ENCODE data around the gene TNIK. TPM values are rescaled to one million over a fixed set of nuclear protein-coding genes. Genes with fewer than 3 reads are reported as not detected.

The TNIK gene
- total RNA-seq, 1 experiment from 2014 or later, result 7.0 TPM

DNA sequence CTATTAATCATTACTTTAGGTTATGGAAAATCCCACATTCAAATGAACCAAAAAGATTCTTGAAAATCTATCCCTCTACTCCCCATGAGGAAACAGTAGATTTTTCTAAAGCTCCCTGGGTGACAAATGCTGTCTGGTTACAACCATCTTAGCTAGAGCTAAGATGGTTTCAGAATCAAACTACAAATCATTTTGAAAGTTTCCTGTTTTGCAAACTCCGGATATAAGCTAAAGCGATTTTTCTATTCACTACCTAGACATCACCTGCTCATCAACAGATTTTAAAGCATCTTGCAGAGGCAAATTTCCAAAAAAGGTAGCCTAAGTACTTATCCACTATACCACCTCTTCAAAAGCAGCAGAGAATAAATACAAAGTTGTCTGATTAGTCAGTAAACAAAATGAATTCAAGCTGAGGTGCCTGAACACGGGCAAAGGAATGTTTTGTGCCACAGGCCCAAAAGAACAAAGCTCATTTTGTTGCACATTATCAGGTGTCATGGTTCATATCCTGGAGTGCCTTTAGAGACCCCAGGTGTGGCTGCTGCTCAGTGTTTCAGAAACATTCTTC is 204.9 kb downstream of the TNIK start:
- ChIA-PET CTCF (no interaction called here), POLR2A (ENCODE audit: unreplicated experiment) (no interaction called here)
- no peaks in the 10 kb centered on the region for H3K27me3 ChIP-seq (ENCODE audit: low read length)
- DNase-seq (no peak), ATAC-seq (no peak)
- BruUV-seq (replicated peaks), result no TSS peak
- intact Hi-C loops (cut with micrococcal nuclease), result no loop called here
- peaks cover 13% of the 10 kb centered on the region for H3K4me1 ChIP-seq (ENCODE audit: insufficient read depth, low read length)
- H3K4me2 ChIP-seq (ENCODE audit: low read length), result no peak overlapping the region
- no peaks in the 10 kb centered on the region for H3K9me2 ChIP-seq (replicated peaks; ENCODE audit: low read length)
- H3K9me3 ChIP-seq (ENCODE audit: low read length), result no peaks in the 10 kb centered on the region
- H4K20me1 ChIP-seq (ENCODE audit: low read length), result no peaks in the 10 kb centered on the region
- H2AFZ ChIP-seq (ENCODE audit: low read length), result no peak overlapping the region
- H3K79me2 ChIP-seq (ENCODE audit: low read length), result no peaks in the 10 kb centered on the region
- TF ChIP-seq EZH2phosphoT487 (IDR thresholded peaks at IDR 0.05; ENCODE audit: borderline replicate concordance, low read length) (no peak), EZH2 (IDR thresholded peaks at IDR 0.05; ENCODE audit: low read length, unreplicated experiment) (no peak)
- TF ChIP-seq, protein P1, sequence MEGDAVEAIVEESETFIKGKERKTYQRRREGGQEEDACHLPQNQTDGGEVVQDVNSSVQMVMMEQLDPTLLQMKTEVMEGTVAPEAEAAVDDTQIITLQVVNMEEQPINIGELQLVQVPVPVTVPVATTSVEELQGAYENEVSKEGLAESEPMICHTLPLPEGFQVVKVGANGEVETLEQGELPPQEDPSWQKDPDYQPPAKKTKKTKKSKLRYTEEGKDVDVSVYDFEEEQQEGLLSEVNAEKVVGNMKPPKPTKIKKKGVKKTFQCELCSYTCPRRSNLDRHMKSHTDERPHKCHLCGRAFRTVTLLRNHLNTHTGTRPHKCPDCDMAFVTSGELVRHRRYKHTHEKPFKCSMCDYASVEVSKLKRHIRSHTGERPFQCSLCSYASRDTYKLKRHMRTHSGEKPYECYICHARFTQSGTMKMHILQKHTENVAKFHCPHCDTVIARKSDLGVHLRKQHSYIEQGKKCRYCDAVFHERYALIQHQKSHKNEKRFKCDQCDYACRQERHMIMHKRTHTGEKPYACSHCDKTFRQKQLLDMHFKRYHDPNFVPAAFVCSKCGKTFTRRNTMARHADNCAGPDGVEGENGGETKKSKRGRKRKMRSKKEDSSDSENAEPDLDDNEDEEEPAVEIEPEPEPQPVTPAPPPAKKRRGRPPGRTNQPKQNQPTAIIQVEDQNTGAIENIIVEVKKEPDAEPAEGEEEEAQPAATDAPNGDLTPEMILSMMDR (conservative IDR thresholded peaks at IDR 0.05; ENCODE audit: low read depth, low read length), result no peak
- H3K9ac ChIP-seq (ENCODE audit: low read length), result no peak overlapping the region
- no peaks in the 10 kb centered on the region for H3F3A ChIP-seq (ENCODE audit: low read length, unreplicated experiment)
- H3K4me3 ChIP-seq (ENCODE audit: low read length), result no peak overlapping the region
- H3K27ac ChIP-seq (ENCODE audit: low read length), result no peak overlapping the region
- no peaks in the 10 kb centered on the region for H3K36me3 ChIP-seq (ENCODE audit: low read depth, low read length)

DNA sequence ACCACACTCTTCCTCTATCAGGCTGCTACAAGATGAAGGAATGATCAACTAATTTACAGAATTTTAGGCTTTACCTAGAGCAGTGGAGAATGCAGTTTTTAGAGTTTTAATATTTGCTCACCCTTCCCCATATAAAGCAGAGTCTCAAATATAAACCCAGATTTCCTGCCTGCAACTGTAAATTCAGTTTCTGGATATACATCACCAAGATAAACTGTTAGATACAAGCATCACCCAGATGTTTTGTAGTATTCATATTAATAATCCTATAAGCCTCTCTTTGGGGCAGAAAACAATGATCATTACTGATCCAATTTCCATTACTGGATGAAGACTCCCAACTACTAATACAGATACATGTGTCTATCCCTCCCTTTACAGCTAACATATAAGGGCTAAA is 205.9 kb downstream of the TNIK start:
- Histone ChIP-seq H3K9me3 (ENCODE audit: low read length) (no peaks in the 10 kb centered on the region), H3K4me2 (ENCODE audit: low read length) (no peak overlapping the region), H3K27me3 (ENCODE audit: low read length) (no peaks in the 10 kb centered on the region), H3K4me3 (ENCODE audit: low read length) (no peak overlapping the region), H3K27ac (ENCODE audit: low read length) (no peak overlapping the region), H3K79me2 (ENCODE audit: low read length) (no peaks in the 10 kb centered on the region), H3K9me2 (replicated peaks; ENCODE audit: low read length) (no peaks in the 10 kb centered on the region), H3K4me1 (ENCODE audit: insufficient read depth, low read length) (peaks cover 13% of the 10 kb centered on the region), H3K9ac (ENCODE audit: low read length) (no peak overlapping the region), H3K36me3 (ENCODE audit: low read depth, low read length) (no peaks in the 10 kb centered on the region), H2AFZ (ENCODE audit: low read length) (no peak overlapping the region), H4K20me1 (ENCODE audit: low read length) (no peaks in the 10 kb centered on the region), H3F3A (ENCODE audit: low read length, unreplicated experiment) (no peaks in the 10 kb centered on the region)
- ChIA-PET CTCF (no interaction called here), POLR2A (ENCODE audit: unreplicated experiment) (no interaction called here)
- intact Hi-C loops (cut with micrococcal nuclease), result no loop called here
- TF ChIP-seq, protein P1 (conservative IDR thresholded peaks at IDR 0.05; ENCODE audit: low read depth, low read length), result no peak
- TF ChIP-seq EZH2 (IDR thresholded peaks at IDR 0.05; ENCODE audit: low read length, unreplicated experiment) (no peak), EZH2phosphoT487 (IDR thresholded peaks at IDR 0.05; ENCODE audit: borderline replicate concordance, low read length) (no peak)
- DNase-seq (no peak), ATAC-seq (no peak)
- no TSS peak for BruUV-seq (replicated peaks)

DNA sequence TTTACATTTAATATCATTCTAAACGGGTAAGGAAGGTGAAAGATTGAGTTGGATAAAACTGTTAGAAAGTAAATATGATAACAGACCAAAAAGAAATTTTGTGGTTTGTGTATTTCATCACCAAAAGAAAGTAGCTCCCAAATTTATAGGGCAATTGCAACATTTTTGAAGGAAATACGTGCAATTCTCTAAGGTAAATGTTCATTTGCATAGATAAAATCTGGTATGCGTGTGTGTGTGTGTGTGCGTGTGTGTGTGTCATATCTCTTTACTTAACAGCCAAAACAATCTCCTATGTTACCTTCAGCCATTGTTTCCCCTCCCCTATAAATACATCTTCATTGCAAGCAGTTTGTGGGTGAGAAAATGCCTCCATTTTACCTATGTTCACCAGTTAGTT is 208.4 kb downstream of the TNIK start:
- no peaks in the 10 kb centered on the region for H3K9me3 ChIP-seq (ENCODE audit: low read length)
- CTCF ChIA-PET, result no interaction called here
- DNase-seq (no peak), ATAC-seq (no peak)
- H3K79me2 ChIP-seq (ENCODE audit: low read length), result no peaks in the 10 kb centered on the region
- POLR2A ChIA-PET (ENCODE audit: unreplicated experiment), result no interaction called here
- no peak overlapping the region for H3K27ac ChIP-seq (ENCODE audit: low read length)
- no peaks in the 10 kb centered on the region for H4K20me1 ChIP-seq (ENCODE audit: low read length)
- H3K36me3 ChIP-seq (ENCODE audit: low read depth, low read length), result no peaks in the 10 kb centered on the region
- no peak for TF ChIP-seq EZH2phosphoT487 (IDR thresholded peaks at IDR 0.05; ENCODE audit: borderline replicate concordance, low read length)
- no peak for TF ChIP-seq EZH2 (IDR thresholded peaks at IDR 0.05; ENCODE audit: low read length, unreplicated experiment)
- TF ChIP-seq, protein P1 (conservative IDR thresholded peaks at IDR 0.05; ENCODE audit: low read depth, low read length), result no peak
- no peak overlapping the region for H3K4me3 ChIP-seq (ENCODE audit: low read length)
- no peaks in the 10 kb centered on the region for H3K27me3 ChIP-seq (ENCODE audit: low read length)
- H3K9me2 ChIP-seq (replicated peaks; ENCODE audit: low read length), result no peaks in the 10 kb centered on the region
- peaks cover 8% of the 10 kb centered on the region for H3K4me1 ChIP-seq (ENCODE audit: insufficient read depth, low read length)
- H3K9ac ChIP-seq (ENCODE audit: low read length), result no peak overlapping the region
- intact Hi-C loops (cut with micrococcal nuclease), result no loop called here
- H2AFZ ChIP-seq (ENCODE audit: low read length), result no peak overlapping the region
- H3F3A ChIP-seq (ENCODE audit: low read length, unreplicated experiment), result no peaks in the 10 kb centered on the region
- no peak overlapping the region for H3K4me2 ChIP-seq (ENCODE audit: low read length)
- BruUV-seq (replicated peaks), result no TSS peak
